ENCODE results near the gene BCL2L2. TPM values are rescaled to one million over a fixed set of nuclear protein-coding genes. Genes with fewer than 3 reads are reported as not detected.

Gene BCL2L2
- total and polyA plus RNA-seq, 2 of the 8 experiments (the other 6 are each of a cell fraction or from before 2014, with no cell fraction given), result 9.3 to 13.8 TPM

GRCh38 chr14:23284654-23285529 is 21.7 kb upstream of the BCL2L2 start (continued):
- no peak for TF ChIP-seq CHD7 (IDR thresholded peaks at IDR 0.05; ENCODE audit: insufficient replicate concordance, low read length)
- no peak for TF ChIP-seq SAP30 (IDR thresholded peaks at IDR 0.05; ENCODE audit: insufficient read depth, insufficient replicate concordance, low read length)
- no peak for TF ChIP-seq CTBP2 (IDR thresholded peaks at IDR 0.05; ENCODE audit: borderline replicate concordance, insufficient read depth, insufficient read length, low read length)

Measured in H1 (cell line).